ENCODE data around the gene SWI5.

SWI5 gene

DNA sequence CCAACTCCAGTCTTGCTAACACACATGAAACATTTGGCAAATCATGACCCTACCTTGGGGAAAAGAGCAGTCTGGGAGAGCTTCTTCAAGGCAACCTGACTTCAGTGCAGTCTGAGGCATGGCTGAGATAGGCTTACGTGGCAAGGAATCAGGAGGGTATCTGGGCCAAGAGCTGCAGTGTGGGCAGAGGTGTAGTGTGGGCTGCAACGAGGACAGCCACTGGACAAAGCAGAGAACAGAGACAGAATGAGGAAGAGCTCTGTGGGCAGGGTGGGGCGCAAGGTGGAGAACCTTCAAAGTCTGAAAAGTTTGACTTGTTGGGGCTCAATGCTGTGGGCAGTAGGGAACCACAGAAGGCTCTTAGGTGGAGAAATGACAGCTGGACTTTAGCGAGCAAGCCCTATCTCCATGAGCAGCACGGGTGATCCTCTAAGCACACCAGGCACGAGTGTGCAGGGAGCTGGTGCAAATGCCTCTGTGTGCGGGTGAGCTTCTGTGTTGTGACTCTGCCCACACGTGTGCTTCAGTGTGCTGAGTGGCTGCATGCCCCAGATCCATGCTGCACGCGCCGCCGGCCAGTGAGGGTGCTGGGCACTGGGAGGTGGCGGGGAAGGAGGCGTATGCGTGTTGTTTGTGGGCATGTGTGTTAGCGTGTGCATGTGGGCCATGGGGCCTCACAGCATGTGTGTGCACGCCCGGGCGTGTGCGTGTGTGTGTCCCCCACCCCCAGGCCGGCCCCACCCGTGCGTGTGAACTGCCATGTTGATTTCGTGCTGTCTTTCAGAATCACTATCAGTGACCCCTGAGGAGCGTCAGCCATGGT is 23.5 kb upstream of the SWI5 start:
- DNase-seq, result no peak

DNA sequence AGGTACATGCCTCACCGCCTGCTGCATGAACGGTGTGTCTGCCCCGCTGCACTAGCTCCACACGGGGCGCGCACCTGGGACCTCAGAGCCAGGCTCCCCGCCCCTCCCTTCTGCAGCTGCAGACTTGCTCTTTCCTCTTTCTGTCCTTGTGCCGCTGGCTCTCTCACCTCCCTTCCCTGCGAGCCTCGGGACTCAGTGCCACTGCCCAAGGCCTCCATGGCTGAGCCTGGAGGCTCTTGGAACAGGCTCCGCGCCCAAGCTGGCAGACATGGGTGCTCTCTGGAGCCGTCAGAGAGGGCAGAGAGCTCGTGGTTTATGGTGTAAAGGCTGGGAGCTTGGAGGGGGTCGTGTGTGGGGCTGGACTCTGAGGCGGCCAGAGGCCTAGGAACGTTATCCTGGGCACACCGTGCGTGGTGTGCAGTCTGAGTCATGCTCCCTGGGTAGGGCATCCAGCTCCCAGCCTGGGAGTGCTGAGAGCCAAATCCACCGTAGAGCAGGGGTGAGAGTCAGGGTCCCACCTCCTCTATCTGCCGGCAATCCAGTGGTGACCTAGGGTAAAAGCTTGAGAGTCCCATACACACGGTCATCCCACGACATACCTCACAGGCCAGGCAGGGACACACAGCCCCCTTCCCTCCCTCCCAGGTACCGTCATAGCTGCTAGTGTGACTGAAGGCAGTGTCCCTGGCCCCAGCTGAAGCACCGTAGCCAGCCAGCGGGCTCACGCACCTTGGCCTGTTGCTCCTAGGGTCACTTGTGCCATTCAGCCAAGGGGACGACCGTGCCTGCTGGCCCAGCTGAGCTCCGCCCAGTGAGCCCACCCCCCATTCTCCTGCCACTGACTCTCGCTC is 22.7 kb upstream of the SWI5 start:
- DNase-seq, result no peak

DNA sequence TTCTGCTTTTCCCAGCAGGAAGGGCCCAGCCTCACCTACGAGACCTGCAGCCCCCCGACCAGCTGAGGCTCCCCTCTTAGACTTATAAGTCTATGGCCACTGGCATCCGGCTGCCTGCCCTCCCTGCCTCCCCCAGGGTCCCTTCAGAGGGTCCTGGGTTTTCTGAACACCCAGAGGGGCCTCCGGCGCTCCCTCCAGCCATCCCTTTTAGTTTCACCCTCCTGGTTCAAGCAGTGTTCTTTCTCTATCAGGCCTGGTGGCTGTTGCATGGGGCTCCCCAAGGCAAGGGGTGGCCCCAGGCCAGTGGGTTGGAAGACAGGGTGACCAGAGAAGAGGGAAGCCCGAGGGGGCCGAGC is 22.1 kb upstream of the SWI5 start:
- no peak for DNase-seq

- DNase-seq, result no peak
These were observed 21.7 kb upstream of the SWI5 start for GRCh38 chr9:128254362-128254761.

DNA sequence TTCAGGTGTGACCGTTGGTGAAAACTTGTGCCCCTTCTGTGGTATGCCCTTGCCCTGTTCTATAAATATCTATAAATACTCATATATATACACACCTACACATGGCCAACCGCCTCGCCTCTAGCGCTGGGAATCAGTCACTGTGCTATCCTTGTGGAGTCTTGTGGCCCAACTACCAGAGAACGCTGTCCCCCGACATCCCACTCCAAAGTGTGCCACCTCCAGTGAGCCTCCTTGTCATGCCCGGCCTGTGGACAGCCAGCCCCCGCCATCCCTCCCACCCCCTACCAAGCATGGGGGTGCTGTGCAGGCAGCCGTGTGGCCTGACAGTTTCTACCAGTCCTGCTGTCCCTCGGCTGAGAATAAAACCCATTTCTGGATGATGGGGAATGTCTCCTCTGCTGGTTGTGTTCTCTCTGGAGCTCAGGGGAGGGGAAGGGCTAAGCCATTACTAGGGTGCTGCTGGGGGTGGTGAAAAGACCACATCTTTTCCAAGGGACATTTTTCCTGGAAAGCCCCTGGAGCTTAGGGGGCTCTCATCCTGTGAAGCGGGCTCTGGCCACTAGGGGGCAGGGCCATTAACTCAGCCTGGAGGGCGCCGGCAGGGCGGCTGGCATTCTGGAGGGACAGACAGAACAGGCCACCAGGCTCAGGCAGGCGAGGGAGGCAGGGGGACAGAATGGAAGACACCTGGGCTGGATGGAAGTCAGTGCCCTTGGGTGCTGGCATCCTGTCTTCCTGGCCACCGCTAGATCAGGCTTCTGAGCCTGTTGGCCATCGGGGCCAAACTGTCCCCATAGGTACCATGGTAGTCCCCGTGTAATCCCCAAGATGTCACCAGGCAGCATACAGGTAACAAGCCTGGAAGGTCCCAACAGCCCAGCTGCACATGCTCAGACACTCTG is 21.0 kb upstream of the SWI5 start:
- peak; percentile 61 for DNase-seq

- no peak for DNase-seq
These were observed 18.8 kb upstream of the SWI5 start for GRCh38 chr9:128257086-128257825.

GRCh38 chr9:128257907-128258306 is 18.2 kb upstream of the SWI5 start:
- DNase-seq, result no peak

DNA sequence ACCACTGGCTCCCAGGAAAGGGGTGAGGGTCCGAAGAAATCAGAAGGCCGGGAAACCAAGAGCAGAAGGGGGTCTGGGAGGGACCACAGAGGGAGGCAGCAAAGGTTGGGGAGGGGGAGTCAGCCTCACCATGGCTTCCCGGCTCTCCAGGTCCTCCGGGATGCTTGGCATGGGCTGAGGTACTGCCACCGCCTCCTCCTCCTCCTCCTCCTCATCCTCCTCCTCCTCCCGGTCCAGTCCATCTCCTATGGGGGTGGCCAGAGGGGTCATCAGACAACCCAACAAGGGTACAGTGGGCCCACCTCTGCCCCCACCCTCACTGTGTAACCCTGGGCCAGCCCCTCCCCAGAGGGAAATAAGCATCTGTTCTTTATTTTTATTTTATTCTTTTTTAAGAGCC is 17.8 kb upstream of the SWI5 start:
- DNase-seq, result no peak

GRCh38 chr9:128259156-128259555 is 16.9 kb upstream of the SWI5 start:
- DNase-seq, result no peak

GRCh38 chr9:128260340-128260739 is 15.7 kb upstream of the SWI5 start:
- no peak for DNase-seq

- DNase-seq, result no peak
These were observed 13.4 kb upstream of the SWI5 start for GRCh38 chr9:128262687-128263086.

DNA sequence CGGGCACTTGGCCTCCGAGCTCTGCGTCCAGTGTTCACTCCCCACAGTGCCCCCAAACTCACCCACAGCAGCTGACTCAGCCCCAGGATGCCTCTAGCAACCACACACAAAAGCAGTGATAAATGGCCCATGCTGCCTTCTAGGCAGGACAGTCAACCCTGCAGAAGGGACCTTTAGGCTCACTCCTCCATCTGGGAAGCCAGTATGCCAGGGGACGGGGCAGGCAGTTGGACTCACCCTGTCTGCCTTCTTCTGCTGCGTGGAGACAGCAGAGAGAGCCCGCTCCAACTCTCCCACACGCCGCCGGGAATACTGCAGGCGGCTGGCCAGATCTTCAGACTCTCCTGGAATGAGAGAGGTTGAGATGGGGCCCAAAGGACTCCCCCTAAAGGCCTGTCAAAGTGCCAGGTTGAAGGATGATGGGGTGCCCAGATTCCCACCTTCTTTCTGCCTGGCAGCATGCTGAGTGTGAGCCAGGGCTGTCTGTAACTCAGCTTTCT is 10.7 kb upstream of the SWI5 start:
- DNase-seq, result no peak

- DNase-seq, result no peak
These were observed 9.0 kb upstream of the SWI5 start for GRCh38 chr9:128266868-128267590.

GRCh38 chr9:128271112-128271511 is 5.0 kb upstream of the SWI5 start:
- DNase-seq, result no peak

- DNase-seq, result no peak
These were observed 4.6 kb upstream of the SWI5 start for GRCh38 chr9:128271512-128271911.

- no peak for DNase-seq
These were observed 1.8 kb upstream of the SWI5 start for GRCh38 chr9:128274245-128274644.

- no peak for DNase-seq
These were observed 673 bp upstream of the SWI5 start, which contains the start of gene GOLGA2 for GRCh38 chr9:128275198-128276007. Gene GOLGA2, minus strand, starts transcription at chr9:128276007. Its CDS starts 31 bp downstream, at chr9:128275976.

DNA sequence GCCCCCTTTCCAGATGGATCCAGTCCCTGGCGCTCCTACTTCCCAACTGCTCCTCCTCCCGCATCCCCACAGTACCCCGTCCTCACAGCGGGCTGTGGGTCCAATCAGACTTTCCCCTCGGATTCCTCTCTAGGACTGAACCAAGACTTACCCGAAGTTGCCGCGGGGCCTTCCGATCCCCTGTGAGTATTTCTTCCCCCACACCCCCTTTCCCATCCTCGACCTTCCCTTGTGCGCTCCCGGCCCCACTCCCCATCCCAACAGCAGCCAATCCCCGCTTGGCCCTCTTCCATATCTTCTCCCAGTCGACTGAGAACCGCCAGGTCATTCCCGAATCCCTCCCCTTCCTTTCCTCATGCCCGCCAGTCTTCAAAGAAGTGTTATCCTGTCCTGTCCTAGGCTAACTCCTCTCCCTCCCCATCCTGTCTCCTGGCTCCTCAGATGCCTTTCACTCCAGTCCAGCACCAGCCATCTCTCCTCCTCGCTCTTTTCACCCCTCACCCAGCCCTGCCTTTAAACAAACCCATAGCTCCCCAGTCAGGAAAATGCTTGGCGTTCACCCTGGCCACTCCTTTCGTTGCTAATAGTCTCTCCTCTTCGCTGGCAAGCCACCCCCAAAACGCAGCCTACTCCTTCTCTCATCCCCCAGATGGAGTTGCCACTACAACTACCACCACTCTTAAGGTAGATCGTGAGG is 646 bp downstream of the SWI5 start:
- DNase-seq, result no peak

Data from activated CD4-positive, alpha-beta T cell treated with anti-CD3 and anti-CD28 coated beads, Interleukin-2, Interleukin-6, amounts not matched to agents 100 ng/mL and 50 ng/mL, durations not matched to agents 16 hours and 8 hours (primary cell).